Measurements from ENCODE around the gene AMTN.

DNA sequence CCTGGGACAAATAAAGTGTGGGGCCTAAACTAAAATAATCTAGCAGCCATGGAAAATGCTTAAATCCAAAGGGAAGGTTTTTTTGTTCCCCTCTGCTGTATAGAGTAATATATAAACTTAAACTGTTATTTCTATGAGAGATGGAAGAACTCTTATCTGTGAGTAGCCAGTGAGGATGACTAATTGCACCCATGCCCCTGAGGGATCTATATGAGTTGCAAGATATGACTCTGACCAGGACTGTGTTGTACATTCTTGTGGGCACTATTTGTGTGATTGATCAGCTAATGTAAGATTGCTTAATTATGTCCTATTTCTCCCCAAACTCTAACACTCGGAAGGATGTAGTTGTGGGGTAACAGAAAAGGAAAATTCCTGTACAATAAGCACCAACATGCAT, 38.5 kb downstream of the AMTN start:
- TF ChIP-seq EZH2 (IDR thresholded peaks at IDR 0.05; ENCODE audit: low read length) (no peak), CTCF (optimal IDR thresholded peaks at IDR 0.05 in 1 of 3, IDR thresholded peaks at IDR 0.05 in 1 of 3, conservative IDR thresholded peaks at IDR 0.05 in 1 of 3; ENCODE audit: extremely low read depth in 1 of 3, insufficient read depth in 2 of 3, low read length in 3 of 3) (no peak)

Measured in keratinocyte (primary cell).